ENCODE data around the gene HPX.
"Not testable (repeated sequence)": the region's sequence is repeated elsewhere in the genome, so short reads cannot be mapped to it uniquely, and the experiment has no call there.

HPX gene

GRCh38 chr11:6393989-6394670 is 46.7 kb downstream of the HPX start:
- H3K27ac ChIP-seq, result no peak overlapping the region
- no peak for DNase-seq (ENCODE audit: low read depth, low spot score)

GRCh38 chr11:6392251-6392650 is 48.5 kb downstream of the HPX start:
- not testable (repeated sequence) for H3K27ac ChIP-seq; DNase-seq (ENCODE audit: low read depth, low spot score)

- no peak overlapping the region for H3K27ac ChIP-seq
- no peak for DNase-seq (ENCODE audit: low read depth, low spot score)
These were observed 49.2 kb downstream of the HPX start for GRCh38 chr11:6391537-6392134.

GRCh38 chr11:6390718-6391469 is 49.9 kb downstream of the HPX start:
- DNase-seq (ENCODE audit: low read depth, low spot score), result no peak

GRCh38 chr11:6389905-6390717 is 50.7 kb downstream of the HPX start, which contains the start of gene SMPD1:
Gene SMPD1, plus strand, starts transcription at chr11:6390474. Its CDS starts 125 bp downstream, at chr11:6390599.
- H3K27ac ChIP-seq, result peak within 1 kb of the TSS; percentile 90
- peak; percentile 85 for DNase-seq (ENCODE audit: low read depth, low spot score)

More at GRCh38 chr11:6390718-6391469, 49.9 kb downstream of the HPX start:
- H3K27ac ChIP-seq, result peak overlapping the region; percentile 90

- no peak overlapping the region for H3K27ac ChIP-seq
- DNase-seq (ENCODE audit: low read depth, low spot score), result no peak
These were observed 52.0 kb downstream of the HPX start for GRCh38 chr11:6388748-6389147.

- H3K27ac ChIP-seq, result peak overlapping the region; percentile 4
- no peak for DNase-seq (ENCODE audit: low read depth, low spot score)
These were observed 52.8 kb downstream of the HPX start for GRCh38 chr11:6387811-6388599.

- DNase-seq (ENCODE audit: low read depth, low spot score), result no peak
- no peak overlapping the region for H3K27ac ChIP-seq
These were observed 55.6 kb downstream of the HPX start for GRCh38 chr11:6385046-6385777.
